ENCODE results near the gene HOXD8.
A peak's percentile ranks its signal among the peaks of the same experiment; 100 is the strongest.

HOXD8 gene

GRCh38 chr2:176082824-176083751 is 46.4 kb upstream of the HOXD8 start:
- no peak for TF ChIP-seq CTCF (IDR thresholded peaks at IDR 0.05; ENCODE audit: low read depth, low read length)
- DNase-seq (ENCODE audit: extremely low read depth, low read depth) = no peak

- TF ChIP-seq CTCF (IDR thresholded peaks at IDR 0.05; ENCODE audit: low read depth, low read length) = no peak
- no peak for DNase-seq (ENCODE audit: extremely low read depth, low read depth)
Measured at GRCh38 chr2:176083796-176084261, 45.7 kb upstream of the HOXD8 start, which contains the start of gene EVX2. Gene EVX2 (minus strand): TSS chr2:176083962. CDS start chr2:176083776, 186 bp downstream.

GRCh38 chr2:176084611-176085119 is 44.8 kb upstream of the HOXD8 start:
- TF ChIP-seq CTCF (IDR thresholded peaks at IDR 0.05; ENCODE audit: low read depth, low read length) = no peak
- no peak for DNase-seq (ENCODE audit: extremely low read depth, low read depth)

GRCh38 chr2:176085120-176085788 is 44.3 kb upstream of the HOXD8 start:
- no peak for TF ChIP-seq CTCF (IDR thresholded peaks at IDR 0.05; ENCODE audit: low read depth, low read length)
- DNase-seq (ENCODE audit: extremely low read depth, low read depth) = no peak

- DNase-seq (ENCODE audit: extremely low read depth, low read depth) = no peak
- TF ChIP-seq CTCF (IDR thresholded peaks at IDR 0.05; ENCODE audit: low read depth, low read length) = peak; percentile 63
Measured at GRCh38 chr2:176085861-176086771, 43.4 kb upstream of the HOXD8 start.

GRCh38 chr2:176087330-176088047 is 42.0 kb upstream of the HOXD8 start:
- TF ChIP-seq CTCF (IDR thresholded peaks at IDR 0.05; ENCODE audit: low read depth, low read length) = no peak
- DNase-seq (ENCODE audit: extremely low read depth, low read depth) = no peak

All from AG09319 (cell line).